ENCODE results near the gene DTHD1.

DTHD1 gene

DNA sequence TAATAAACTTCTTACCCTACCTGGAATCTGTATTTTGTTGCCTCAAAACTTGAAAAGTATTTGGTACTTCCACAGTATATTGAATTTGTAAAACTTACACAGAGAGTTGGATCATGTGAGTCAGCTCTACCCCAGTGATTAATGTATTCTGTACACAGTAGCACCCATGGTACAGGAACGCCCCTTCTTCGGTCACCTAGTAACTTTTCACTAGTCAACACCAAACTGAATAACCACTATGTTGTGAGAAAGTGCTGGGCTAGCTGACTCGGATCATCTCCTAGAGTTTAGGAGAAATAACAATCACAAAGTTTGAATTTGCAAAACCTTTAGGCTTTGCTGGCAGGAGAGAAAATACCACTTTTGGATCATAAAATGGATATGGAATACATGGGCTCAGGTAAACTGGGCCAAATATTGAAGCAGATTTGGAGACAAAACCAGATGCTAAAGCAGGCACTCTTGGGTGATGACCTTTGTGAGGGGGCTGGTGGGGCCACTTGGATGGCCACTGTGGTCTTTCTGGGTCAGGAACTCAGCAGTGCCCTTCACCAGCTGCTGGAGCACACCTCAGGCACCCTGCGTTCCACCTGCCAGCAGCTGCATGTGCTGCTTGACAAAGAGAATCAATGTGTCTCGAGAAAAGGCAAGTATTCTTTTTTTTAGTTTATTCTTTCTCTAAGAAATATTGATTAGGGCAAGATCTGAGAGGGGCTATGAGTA lies at the start of gene DTHD1:
DTHD1 (plus strand) TSS at position 233 of the 723 bp plus-strand sequence; CDS start at position 376, 143 bp downstream.
- no peak for DNase-seq (ENCODE audit: low read depth)

DNA sequence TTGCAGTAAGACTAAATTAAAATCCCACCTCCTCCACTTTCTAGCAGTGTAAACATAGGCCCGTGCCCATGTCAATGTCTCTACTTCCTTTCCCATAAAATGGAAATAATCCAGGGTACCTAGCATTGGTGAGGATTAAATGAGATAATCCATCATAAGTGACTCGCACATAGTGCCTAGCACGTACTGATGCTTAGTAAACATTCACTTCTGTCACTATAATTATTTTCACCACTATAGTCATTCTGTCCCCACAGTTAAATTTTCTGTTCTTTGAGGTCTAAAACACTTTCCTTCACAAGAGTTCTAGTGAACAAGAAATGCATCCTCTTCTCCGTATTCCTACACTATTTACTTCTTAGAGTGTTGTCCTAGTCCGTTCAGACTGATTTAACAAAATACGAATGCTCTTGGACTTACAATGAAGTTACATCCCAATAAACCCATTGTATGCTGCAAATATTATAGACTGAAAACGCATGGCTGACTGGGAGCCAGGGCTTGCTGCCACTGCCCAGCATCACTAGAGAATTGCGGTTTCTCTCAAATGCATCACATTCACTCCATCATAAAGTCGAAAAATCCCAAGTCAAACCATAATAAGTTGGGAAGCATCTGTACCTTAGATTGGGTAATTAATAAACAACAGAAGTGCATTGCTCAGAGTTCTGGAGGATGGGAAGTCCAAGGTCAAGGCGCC lies 47.7 kb upstream of the DTHD1 start:
- no peak for DNase-seq (ENCODE audit: low read depth)

DNA sequence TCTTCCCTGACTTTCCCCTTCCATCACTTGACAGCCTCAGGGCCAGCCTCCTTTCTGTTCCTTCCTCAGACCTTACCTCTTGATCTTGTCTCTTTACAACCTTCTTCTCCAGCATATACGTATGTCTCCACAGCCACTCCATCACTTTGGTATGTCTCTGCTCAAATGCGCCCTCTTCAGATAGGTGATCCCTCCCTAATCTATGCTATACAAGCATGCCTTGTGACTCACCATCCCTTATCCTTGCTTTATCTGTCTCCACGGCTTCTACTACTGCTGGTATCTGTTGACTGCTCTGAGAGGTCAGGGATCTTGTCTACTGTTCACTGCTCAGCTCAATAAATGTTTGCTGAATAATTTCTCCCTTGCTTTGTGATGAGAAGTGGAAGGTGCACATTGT lies 46.1 kb upstream of the DTHD1 start:
- no peak for DNase-seq (ENCODE audit: low read depth)

DNA sequence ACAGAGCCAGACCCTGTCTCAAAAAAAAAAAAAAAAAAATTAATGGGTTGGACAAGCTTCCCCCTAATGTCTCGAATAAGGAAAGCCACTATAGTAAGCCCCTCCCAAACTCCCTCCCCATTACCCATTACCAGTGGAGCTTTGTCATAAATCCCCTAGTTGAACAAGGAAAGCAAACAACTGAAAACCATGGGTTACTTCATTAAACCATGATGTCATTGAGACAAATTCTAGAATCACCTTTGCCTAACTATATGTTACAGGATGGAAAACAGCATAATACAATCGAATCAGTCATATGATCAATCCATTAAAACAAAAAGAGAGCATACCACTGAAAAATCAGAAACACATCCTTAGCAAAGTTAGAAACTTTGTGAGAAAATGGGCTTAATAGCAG lies 45.3 kb upstream of the DTHD1 start:
- DNase-seq (ENCODE audit: low read depth): no peak

DNA sequence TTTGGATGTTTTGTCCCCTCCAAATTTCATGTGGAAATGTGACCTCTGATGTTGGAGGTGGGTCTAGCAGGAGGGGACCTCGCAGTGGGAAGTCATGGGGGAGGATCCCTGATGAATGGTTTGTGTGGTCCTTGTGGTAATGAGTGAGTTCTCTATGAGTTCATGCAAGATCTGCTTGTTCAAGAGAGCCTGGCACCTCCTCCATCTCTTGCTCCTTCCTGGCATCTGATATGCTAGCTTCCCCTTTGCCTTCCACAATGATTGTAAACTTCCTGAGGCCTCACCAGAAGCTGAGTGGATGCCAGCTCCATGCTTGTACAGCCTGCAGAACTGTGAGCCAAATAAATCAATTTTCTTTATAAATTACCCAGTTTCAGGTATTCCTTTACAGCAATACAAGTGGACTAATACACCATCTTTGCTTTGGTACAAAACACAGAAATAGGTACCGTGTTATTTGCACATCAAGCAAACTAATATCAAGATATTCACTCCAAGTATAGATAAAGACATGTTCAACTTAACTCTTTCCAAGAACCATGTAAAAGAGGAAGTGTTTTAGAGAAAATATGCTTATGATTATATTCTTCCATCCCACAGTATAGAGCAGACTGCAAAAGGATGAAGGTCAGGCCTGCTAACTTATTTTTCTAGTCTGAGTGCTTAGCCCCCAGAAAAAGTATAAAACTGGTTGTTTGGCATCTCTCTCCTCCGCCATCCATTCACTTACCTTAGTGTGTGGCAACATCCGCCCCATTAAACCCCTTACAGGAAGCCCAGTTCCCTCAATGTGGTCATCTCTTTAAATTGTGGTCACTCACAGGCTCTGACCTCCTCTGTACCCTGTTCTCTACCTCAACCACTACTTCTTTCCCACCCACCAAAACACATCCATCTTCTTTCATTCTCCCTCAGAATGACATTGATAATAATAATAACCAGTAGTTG lies 43.8 kb upstream of the DTHD1 start:
- DNase-seq (ENCODE audit: low read depth): no peak

DNA sequence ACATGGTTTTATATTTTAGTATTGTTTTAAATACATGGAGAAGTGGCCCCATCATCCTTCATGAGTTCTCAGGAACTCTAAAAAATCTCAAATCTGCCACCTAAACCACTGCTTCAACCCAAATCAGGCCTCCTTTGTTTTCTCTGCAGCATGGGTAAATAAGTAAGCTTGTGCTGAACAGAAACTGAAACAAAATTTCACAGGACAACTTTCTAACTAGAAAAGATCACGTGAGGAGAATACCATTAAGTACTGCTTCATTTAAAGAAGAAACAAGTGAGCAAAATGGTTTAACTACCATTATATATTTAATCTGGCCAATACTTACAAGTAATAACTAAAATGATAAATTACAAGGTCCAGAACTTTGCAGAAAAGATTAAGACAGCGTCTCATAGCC lies 39.6 kb upstream of the DTHD1 start:
- DNase-seq (ENCODE audit: low read depth): no peak

DNA sequence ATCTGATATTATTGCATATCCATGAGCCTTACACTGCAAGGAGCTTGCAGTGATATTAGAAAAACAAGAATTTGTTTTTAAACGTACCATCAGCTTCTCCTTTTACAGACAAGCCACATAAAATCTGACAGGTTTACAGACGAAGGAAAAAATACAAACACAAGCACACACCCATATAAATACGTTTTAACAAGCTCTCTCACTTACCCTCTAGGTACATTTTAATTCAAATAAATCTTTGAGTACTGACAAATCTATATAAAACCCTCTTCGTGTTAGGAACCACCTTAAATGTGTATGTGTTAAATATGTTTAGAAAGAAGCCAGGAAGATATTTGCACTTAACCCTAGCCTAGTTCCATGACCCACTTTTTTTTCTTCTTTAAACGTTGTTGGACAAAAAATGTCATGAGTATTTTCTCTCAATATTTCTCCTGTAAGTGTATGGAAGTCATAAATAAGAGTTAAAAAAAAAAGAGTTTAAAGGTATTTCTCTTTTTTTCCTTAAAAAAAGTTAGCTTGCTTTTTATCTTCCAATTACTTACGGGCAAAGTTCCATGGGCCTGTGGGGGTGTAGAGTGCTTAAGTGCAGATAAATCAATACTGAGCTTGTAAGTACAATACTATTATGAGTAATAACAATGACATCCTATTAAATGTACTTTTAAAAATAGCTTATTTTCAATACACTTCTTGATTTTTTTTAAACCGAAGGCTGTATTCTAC lies 38.6 kb upstream of the DTHD1 start:
- DNase-seq (ENCODE audit: low read depth): no peak

DNA sequence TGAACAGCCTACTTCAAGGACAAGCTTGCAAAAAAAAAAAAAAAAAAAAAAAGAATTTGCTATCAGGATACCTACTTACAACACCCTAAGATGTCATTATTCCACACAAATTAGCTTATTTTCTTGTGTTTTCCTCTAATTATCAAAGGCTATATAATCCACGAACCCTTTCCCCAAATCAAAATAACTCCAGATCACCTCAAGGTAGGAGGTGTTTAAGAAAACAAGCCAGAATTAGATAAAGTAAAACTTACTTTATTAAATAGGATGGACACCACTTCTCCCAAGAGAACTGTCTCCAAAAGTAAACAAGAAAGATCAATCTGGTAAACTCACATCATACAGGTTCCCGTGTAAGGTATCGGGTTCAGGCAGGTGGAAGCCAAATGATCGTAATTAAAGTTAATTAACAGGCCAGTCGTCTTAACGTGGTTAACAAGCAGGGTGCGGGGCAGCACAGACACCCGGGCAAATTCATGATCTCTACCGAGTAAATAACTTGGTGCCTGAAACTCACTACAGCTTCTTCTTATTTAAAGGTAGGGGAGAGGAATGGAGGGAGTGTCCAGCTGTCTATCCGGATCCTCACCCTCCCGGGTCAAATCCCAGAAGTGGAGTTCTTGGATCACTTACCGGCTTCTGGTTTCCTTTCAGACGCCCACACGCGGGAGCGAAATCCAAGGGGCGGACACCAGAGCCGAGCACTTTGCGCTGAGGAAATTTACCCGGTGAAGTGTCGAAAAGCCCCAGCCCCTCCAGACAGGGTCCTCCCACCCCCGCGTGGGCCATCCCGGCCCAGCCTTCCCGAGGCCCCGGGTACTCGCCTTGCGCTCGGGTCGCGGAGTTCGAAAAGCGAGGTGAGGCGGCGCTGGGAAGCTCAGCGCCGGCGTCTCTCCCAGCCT lies 37.8 kb upstream of the DTHD1 start:
- peak; percentile 45 for DNase-seq (ENCODE audit: low read depth)

DNA sequence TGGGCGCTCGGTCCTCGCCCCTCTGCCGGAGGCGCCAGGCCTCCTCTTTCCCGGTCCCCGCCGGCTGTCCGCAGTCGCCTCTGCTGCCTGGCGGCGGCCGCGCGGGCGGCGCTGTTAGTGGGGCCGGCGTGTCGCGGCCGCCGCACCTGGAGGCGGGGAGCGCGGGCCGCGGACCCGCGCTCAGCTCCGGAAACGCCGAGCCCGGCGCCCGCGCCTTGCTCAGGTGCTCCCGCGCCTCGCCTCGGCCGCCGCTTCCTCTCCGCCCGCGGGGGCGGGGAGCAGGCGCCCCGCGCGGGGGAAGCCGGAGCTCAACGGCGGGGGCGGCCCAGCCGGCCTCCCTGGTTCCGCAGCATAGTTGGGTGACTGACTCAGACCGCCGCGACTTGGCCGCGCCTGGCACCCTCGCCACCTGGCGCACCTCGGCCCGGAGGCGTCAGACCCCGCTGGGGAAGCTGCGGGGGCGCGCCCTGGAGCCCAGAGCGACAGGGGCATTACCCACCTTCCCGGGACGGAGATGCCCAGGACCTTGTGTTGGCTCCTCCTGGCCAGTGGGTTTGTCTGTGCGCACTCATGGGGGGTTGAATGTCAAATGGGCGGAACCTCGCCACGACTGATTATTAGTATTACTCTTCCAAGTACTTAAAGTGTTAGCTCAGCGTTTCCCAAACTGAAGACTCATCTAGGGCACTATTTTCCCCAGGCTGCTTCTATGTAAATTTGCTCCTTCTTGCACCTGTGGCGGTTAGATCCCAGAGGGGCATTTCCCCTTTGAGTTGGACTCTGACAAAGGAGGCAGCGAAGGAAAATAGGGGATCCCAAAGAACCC lies 36.9 kb upstream of the DTHD1 start, which contains the start of gene ARAP2:
ARAP2 (minus strand) TSS at position 258 of the 826 bp plus-strand sequence. CDS start 15,028 bp downstream, outside the sequence.
- peak; percentile 73 for DNase-seq (ENCODE audit: low read depth)

DNA sequence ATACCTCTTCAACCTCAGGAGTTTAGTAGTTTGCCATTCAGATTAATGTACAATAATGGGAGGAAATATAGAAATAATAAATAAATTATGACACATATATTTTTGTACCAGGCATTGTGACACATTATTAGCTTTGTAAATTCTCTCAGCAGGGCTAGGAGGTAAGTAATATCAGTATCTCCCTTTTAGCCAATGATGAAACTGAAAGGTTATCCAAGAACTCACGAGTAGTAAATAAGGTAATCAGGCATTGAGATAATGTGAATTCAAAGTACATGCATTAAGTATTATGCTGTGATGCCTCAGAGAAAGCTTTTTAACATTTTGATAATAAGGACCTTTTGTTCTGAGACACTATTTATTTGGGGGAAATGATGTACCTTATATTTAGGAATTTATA lies 31.8 kb upstream of the DTHD1 start:
- no peak for DNase-seq (ENCODE audit: low read depth)

DNA sequence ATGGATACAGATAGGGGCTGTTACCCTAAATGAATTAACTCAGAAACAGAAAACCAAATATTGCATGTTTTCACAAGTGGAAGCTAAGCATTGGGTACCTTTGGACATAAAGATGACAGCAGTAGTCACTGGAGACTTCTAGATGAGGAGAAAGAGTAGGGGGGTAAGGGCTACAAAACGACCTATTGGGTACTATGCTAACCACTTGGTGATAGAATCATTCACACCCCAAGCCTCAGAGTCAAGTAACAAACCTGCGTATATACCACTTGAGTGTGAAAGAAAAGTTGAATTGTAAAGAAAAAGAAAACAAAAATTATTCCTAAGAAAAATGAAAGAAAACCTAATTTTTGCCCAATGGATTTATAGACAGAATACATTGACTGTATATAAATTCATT lies 29.4 kb upstream of the DTHD1 start:
- no peak for DNase-seq (ENCODE audit: low read depth)

DNA sequence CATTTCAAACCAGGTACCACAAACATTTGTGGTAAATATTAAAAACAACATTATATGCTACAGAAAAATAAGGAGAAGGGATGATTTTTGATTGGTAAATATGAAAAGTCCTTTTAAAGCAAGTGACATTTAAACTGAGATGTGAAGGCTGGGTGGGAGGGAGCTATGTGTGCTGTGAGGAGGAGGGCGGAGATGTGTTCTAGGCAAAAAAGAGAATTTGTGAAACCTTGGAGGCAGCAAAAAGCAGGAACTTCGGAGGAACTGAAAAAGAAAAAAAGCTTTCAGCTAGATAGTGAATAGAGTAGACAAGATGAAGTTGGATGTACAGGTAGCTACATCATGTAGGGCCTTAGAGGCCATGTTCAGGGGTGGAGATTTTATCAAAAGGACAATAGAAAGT lies 27.0 kb upstream of the DTHD1 start:
- no peak for DNase-seq (ENCODE audit: low read depth)

DNA sequence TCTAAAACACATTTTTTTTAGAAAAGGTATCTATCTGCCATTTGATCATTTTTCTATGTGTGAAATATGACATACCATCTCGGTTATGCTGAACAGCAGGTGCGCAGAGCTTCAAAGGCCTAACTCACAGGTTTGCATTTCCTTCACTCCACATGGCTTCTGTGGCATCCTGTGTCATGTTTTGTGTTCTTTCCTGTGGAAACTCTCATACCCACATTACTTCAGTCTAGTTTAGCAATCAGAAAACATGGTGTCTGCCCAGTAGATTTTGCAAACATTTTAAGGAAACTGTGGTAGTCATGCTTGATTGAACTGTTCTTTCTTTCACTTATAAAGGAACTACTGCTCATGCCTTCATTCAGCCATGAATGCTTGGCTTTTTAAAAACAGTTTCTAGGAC lies 25.8 kb upstream of the DTHD1 start:
- DNase-seq (ENCODE audit: low read depth): peak; percentile 15

DNA sequence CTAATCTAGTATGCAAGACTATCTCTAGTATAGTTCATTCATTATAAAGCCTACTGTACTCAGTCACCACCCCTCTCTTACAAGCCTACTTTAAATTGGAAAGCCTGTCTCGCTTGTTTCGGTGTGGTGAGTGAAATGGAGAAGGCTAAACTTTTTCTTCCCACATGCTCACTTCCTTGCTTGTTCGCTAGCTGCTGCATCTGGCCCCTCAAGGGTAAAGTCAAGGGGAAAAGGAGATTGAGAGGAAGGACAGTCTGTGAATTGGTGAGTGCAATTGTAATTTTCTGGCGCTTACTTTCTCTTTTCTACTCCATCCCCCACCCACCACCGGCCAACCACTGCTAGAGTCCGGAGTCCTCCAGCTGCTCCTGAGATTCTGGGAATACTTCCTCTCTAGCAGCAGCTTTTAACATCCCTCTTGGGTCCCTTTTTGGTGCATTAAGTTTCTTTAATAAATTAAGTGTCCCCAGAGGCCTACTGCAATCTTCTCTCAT lies 25.0 kb upstream of the DTHD1 start:
- no peak for DNase-seq (ENCODE audit: low read depth)

DNA sequence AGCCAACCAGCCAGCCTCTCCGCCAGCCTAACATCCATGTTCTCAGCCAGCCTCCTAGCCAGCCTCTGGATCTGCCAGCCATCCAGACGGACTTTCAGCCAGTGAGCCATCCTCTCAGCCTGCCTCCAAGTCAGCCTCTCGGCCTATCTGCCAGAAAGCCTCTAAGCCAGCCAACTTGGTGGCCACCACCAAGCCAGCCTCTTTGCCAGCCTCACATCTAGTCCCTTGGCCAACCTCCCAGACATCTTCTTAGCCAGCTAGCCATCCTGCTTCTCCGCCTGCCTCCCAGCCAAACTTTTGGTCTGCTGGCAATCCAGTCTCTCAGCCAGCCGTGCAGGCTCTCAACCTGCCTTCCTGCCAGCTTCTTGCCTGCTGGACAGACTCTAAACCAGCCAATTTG lies 20.7 kb upstream of the DTHD1 start:
- DNase-seq (ENCODE audit: low read depth): no peak

DNA sequence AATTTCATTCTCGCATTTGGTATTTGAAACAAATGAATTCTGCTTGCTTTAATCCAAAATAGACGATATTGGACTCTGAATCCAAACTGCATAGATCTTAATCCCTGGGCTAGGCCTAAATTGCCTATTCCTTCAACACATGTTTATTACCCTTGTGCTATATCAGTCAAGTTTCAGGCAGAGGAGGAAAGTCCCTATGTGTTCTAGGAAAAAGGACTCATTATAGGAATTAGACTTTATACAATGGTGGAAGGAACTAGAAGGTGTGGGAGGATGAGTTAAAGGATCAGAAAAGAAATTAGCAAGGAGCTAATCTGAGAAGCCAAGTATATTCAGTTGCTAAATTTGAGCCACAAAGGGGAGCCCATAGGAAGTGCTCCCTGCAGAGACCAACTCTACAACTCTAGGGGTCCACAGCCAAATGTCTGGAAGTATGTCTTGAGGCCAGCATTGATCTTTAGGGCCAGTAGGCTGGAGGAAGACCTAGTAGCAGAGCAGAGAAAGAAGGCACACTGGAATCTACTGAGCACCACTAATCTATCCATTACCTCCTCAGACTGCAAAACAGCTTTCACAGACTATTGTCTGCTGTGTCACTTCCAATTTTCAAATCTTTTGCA lies 17.1 kb upstream of the DTHD1 start:
- DNase-seq (ENCODE audit: low read depth): no peak

DNA sequence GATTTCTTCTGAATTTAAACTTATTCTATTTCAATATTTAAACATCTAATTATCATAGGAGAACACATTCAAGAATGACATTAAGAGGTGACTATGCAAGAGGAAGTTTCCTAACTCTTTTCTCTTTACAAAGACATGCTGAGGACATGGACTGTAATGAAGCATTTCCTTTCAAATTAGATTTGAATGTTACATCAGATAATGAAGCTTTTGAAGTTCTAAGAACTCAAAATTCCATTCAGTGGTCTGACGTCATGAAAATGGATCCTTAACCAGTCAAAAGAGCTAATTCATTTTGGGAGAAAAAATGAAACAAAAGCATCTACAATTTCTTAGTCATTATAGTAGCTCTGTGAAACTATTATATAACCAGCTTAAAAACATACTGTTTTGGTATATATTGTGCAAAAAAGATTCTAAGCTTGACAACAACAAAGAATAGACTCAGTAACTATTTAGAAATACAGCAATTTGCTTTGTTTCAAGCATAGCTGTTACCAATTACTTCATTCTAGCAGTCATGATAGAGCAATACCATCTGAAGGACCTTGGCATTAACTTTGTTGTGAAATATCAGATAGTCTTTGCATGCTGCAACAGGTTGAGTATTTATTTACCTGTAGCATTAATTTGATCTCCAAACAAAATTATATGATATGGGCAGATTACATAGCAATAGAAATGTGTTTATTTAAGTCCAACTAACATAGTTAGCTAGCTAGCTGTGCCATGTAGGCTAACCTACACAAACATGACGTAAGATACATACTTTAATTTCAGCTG lies 13.7 kb upstream of the DTHD1 start:
- DNase-seq (ENCODE audit: low read depth): no peak

DNA sequence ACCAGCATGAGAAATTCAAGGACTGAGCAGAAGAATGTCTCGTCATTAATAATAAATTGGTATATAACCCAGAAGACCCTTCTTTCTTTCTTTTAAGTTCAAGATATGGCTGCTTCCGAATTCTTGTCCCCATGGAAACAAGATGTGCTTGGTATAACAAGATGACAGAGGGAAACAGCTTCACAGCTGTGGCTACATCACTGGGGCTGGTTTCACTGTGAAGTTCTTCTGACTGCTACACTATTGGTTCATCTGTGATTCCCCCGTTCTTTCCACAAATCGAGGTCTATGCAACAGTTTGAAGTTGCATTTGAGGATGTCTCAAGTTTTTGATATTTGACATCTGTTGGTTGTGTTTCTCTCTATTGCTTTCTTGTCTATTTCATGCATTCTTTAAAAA lies 12.3 kb upstream of the DTHD1 start:
- no peak for DNase-seq (ENCODE audit: low read depth)

Data from activated T-helper 9 cell treated with anti-CD3 and anti-CD28 coated beads, Interleukin-2, amount 50 U/mL, for 16 hours (primary cell).